HG02885 (cell line): ENCODE results near the gene GSN.

Experiments used
- ATAC-seq: cut with Tn5 transposase; IDR thresholded peaks from one replicate; pipeline ENCODE4 v1.9.1; 2021; ENCODE audit warnings: mild to moderate bottlenecking; ENCODE audit not compliant: unreplicated experiment, poor library complexity

Gene GSN

GRCh38 chr9:121300283-121301119 lies 32.5 kb downstream of the GSN start:
- ATAC-seq: no peak

DNA sequence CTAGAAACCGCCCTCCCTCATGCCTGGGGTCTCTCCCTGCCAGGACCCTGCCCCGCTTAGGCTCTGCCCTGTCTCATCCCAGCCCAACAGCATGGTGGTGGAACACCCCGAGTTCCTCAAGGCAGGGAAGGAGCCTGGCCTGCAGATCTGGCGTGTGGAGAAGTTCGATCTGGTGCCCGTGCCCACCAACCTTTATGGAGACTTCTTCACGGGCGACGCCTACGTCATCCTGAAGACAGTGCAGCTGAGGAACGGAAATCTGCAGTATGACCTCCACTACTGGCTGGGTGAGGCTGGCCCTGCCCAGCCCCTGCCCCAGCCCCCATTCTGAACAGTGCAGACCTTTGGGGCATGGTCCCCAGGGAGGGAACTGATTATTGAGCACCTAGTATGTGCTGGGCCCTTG lies 33.9 kb downstream of the GSN start:
- no peak for ATAC-seq

DNA sequence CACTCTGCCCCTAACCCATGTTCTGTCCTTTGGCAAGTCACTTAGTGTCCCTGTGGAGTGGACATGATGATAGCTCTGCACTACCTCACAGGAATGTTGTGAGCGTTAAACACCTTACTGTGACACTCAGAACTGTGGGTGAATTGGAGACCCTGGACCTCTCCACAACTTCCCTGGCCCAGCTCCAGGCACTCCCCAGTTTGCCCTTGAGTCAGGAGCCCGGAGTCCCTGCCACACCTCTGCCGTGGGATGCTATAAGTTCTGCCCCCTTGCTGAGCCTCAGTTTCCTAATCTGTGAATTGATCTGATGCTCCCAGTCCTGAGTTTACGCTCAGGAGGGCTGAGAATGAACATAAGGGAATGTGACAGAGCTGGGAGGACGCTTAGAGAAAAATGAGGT lies 34.4 kb downstream of the GSN start:
- no peak for ATAC-seq

DNA sequence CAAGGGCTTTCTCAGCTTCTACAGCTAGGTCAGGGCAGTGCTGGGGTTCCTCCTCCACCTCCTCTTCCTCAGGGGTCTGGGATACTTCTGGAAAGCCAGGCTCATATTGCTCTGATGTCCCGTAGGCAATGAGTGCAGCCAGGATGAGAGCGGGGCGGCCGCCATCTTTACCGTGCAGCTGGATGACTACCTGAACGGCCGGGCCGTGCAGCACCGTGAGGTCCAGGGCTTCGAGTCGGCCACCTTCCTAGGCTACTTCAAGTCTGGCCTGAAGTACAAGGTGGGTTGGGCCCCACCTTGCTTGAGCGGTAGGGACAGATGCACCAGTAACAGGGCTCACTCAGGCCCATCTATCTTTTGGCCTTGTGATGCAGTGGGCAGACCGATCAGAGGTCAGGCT lies 34.8 kb downstream of the GSN start:
- ATAC-seq: no peak

DNA sequence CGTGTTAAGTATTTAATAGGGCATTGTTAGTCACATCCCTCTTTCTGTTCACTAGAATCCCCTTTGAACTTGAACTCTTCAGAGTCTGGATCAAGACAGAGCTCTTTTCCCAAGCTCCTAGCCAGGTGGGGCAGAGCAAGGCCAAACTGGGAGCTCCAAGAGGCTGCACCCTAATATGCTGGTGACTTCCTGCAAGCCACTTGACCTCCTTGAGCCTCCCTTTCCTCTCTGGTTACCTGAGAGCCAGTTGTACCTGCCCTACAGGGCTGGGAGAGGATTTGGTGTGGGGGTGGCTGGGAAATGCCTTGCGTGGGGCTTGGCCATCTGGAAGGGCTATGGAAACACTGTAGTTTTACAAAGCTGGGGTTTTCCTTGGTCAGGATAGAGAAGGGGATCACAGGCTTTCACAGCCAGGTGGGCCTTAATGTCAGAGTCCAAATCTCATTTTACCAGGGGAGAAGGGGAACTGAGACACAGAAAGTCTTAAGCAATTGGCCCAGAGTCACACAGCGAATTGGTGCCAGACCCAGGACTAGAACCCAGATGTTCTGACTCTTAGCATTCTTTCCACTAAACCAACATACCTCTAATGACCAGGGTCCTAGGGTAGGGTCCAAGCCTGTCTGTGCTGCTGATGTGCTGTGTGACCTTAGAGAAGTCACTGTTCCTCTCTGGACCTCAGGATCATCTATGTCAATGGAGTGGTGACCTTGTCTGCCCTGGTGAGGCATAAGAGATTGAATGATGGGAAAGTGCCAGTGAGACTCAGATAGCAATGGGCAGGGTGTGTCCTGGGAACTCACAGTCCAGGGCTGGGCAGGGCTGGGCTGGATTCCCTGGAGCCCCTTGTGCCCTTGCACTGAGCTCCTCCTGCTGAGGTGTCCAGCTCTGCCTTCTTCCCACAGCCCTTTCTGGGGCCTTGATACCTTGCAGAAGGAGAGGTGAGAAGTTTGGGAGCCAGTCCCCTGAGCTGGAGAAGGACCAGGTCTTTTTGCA lies 35.8 kb downstream of the GSN start:
- no peak for ATAC-seq

DNA sequence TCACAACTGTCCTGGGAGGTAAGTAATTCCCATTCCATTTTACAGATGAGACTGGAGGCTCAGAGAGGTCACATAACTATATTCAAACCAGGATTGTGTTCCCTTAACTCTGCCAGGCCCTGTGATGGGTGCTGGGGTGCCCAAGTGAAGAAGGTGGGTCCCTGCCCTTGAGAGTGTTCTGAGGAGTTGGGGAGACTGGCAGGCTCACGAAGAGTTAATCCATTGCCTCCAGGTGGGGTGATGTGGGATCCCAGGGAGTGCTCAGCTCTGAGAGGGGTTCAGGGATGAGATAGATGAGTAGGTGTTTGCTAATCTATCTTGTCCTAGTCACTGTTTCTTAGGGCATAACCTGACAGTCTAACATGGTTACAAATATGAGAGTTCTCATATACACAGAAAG lies 36.7 kb downstream of the GSN start:
- no peak for ATAC-seq

DNA sequence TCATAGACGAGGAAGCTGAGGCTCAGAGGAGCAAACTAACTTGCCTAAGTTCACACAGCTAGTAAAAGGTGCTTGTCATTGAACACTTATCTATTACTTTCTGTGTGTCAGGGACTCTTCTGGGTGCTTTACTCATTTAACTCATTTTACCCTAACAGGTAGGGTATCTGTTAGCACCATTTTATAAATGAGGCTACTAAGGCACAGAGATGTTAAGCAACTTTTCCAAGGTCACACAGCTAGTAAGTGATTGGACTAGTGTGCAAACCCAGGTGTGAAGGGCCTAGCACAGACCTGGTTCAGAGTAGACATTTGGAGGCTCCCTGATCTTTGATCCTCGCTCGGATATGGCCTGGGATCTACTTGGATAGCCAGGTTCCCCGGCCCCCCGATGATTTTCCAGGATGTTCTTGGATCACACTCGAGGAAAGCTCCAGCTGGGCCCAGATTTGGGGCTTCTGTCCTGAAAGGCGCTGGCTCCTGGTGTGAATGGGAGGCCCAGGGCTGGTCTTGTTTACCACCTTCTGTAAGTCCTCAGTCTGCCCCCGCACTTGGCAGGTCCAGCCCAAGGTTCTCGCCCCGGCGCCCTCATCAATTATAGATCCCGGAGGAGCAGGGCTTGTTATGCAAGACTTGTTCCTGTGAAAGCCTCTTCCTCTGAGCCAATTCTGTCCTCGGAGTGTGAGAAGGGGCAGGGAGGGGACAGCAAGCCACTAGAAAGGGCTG lies 37.5 kb downstream of the GSN start:
- no peak for ATAC-seq

DNA sequence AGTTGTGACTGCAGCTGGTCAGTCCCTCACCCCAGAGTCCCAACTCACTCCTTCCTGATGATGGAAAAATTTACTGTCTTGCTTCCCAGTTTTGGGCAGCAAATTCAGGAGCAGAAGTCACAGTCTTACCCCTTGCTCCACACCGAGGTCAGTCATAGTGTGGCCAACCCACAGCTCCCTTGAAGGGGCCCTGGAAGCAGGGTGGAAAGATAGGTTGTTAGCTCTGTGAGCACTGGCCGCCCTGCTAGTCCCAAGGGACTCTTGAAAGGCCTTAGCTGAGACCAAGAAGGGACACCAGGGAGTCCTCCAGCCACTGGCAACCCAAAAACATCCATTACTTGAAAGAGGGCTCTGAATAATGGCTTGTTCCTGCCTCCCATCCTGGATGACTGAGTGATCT lies 40.0 kb downstream of the GSN start:
- no peak for ATAC-seq

DNA sequence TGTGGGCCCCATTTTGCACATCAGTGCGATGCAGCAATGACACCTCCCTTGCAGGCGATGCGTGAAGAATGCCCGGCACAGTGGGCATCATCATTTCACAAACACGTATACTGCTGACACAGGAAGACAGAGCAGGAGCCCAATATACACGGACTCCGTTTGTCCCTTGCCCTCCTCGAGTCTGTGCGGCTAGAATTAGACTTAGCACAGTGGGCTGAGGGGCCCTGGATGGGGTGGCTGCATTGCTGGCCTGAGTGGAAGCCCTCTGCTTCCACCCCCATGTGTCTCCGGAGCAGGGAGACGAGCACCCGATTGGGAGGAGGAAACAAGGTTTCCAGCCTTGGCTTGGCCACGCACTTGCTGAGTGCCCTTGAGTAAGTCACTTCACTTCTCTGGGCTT lies 40.8 kb downstream of the GSN start:
- no peak for ATAC-seq

DNA sequence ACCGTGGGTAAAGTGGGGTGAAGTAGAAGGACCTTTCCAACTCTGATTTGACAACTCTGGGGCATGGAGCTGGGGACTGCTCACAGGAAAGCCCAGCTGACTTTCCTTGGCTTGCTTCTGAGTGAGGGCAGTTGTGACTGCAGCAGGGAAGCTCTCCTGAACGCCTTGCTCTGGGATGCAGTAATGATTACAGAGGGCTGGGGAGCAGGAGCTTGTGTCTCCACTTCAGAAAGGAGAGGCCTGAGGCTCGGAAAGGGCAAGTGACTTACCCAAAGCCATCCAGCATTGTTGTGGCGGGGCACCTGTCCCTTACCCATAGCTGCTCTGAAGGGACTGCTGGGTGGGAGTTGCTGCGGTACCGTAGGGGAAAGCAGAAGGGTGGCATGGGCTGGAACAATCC lies 41.2 kb downstream of the GSN start:
- no peak for ATAC-seq

GRCh38 chr9:121309833-121310425 lies 42.0 kb downstream of the GSN start:
- no peak for ATAC-seq

DNA sequence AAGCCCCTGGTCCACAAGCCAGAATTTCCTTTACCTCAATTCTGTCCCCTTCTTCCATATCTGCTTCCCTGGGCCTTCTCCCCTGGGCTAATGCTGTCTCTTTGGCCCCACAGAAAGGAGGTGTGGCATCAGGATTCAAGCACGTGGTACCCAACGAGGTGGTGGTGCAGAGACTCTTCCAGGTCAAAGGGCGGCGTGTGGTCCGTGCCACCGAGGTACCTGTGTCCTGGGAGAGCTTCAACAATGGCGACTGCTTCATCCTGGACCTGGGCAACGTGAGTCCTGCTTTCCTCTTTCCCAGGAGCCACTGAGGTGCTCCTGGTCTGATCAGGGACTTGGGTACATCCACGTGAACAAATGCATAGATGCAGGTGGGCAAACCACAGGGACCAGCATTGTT lies 42.6 kb downstream of the GSN start:
- ATAC-seq: no peak

GRCh38 chr9:121312169-121312568 lies 44.2 kb downstream of the GSN start:
- ATAC-seq: no peak

DNA sequence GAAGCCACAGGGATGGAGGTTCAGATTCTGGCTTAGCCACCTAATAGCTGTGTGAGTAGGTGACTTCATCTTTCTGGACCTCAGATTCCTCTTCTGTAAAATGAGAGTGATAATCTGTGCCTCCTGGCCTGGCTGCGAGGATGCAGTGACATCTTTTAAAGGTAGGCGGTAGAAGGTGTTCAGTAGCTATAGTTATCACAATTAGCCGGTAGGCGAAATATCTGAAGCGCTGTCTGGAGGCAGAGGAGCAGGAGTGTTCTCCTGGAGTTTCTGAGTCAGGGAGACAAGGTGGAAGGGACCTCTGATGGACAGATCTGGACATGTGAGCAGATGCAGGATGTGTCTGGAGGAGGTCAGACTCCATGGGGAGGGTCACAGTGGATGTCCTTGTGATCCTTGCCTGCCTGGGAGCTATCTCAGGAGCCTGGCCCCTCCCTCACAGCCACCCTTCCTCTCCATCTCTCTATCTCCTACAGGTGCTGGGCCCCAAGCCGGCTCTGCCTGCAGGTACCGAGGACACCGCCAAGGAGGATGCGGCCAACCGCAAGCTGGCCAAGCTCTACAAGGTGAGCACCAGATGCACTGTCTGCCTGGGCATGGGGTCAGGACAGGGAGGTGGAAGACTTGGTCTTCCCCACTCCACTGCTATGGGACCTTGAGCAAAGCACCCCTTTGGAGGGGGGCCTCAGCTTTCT lies 45.6 kb downstream of the GSN start:
- ATAC-seq: no peak

DNA sequence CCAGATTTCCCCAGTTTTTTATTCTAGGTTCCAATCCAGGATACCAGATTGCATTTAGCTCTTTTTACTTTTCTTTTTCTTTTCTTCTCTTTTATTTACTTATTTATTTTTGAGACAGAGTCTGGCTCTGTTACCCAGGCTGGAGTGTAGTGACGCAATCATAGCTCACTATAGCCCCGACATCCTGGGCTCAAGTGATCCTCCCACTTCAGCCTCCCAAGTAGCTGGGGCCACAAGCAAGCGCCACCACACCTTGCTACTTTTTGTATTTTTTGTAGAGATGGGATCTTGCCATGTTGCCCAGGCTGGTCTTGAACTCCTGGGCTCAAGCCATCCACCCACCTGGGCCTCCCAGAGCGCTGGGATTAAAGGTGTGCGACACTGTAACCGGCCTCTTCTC lies 48.4 kb downstream of the GSN start:
- no peak for ATAC-seq

GRCh38 chr9:121316852-121317373 lies 49.0 kb downstream of the GSN start:
- ATAC-seq: no peak

DNA sequence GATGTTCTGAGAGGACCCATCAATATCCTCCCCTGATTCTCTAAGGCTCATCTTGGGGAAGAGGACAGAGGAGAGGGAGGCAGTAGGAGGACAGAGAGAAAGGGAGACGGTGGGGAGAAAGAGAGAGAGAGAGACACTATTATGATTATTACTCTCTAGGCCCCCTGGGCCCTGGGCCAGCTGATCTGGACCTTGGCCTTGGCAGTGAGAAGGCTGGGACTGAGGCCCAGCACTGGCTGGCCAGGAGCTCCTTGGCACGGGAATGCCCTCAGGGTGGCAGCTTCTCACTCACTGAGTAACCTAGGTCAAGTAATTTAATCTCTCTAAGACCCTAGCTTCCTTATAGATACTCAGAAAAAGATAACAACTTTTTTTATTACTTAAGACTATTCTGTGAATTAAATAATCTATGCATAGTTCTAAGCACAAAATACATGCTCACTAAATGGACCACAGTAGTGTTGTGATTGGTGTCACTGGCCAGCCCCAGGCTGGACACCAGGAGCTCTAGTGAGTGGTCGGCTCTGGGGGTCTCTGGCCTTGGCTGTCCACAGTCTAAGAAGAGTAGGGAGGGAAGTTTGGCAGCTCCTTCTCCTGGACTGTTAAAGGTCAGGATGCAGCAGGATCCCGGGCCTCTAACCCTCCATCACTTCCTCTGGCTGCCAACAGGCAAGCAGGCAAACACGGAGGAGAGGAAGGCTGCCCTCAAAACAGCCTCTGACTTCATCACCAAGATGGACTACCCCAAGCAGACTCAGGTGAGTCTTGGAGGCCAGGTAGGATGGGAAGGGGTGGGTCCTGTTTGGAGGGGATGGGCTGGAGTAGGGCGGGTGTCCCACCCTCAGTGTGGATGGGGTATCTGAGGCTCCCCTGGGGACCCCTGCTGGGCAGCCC lies 50.0 kb downstream of the GSN start:
- no peak for ATAC-seq

DNA sequence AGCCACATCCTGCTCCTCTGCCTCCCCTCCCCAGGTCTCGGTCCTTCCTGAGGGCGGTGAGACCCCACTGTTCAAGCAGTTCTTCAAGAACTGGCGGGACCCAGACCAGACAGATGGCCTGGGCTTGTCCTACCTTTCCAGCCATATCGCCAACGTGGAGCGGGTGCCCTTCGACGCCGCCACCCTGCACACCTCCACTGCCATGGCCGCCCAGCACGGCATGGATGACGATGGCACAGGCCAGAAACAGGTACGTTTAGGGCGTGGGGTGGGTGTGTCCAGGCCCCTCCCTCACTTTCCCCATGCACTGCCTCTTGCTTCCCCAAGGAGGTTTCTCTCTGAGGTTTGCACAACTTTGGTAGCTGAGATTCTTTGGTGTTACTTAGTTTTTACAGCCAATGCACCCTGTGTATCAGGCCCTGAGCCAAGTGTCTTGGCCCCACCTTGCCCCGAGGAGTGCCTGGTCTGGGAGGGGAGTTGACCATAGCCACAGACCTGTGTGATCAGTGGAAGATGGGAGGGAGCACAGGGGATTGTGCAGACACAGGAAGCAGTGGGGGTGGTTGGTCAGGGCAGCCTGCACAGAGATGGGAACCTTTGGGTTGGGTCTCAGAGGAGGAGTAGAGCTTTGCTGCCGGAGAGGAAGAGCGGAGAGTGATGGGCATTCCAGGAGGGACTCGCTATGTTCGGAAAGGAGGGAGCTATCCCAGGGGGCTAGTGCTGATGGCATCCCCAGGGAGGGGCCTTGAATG lies 50.8 kb downstream of the GSN start:
- ATAC-seq: no peak
